Right lobe of liver (tissue), 4 donors: Measurements from ENCODE around the gene PEX12.

Experiments used
- CTCF ChIP-seq, 4 donors: fragments of 200-600 bp in 3 of 4; fragments of 450-650 bp in 1 of 4; IDR thresholded peaks; one replicate each; pipeline versions ENCODE4 v1.5.1 to v1.8.0; 2016 to 2022; ENCODE audit warnings: antibody characterized with exemption in 4 of 4, mild to moderate bottlenecking in 2 of 4
- POLR2A ChIP-seq: fragments of 450-650 bp; IDR thresholded peaks from one replicate; pipeline ENCODE4 v1.6.1; 2017; ENCODE audit warnings: antibody characterized with exemption, mild to moderate bottlenecking
- donor health status: DM: no; HTN: no; CAD: no.
- donor health status: DM: no; HTN: no; CAD: no.
- donor health status: DM: no; HTN: yes; CAD: no.

GRCh38 chr17:35607239-35607847 is 29.0 kb upstream of the PEX12 start:
- no peak for TF ChIP-seq CTCF (IDR thresholded peaks at IDR 0.05)
- no peak for TF ChIP-seq POLR2A
